Activated naive CD4-positive, alpha-beta T cell treated with anti-CD3 and anti-CD28 coated beads for 36 hours (primary cell): ENCODE data around the gene ERICH6B. TPM values are rescaled to one million over a fixed set of nuclear protein-coding genes. Genes with fewer than 3 reads are reported as not detected.

Experiments used
- CTCF ChIA-PET: fragments of 350-600 bp; sonication (Branson Sonifier 250); formaldehyde crosslinking; loops from one replicate; lab custom pipeline; 2021; ENCODE audit warnings: antibody characterized with exemption; lab: Charles Lee
- DNase-seq: peaks from one replicate; pipeline ENCODE4 v3.0.0-alpha.2; 2020
- H3K27ac Mint-ChIP-seq: one replicate; pipeline ENCODE4 v1.8.0; 2021; ENCODE audit warnings: mild to moderate bottlenecking, mixed read lengths
- H3K27me3 Mint-ChIP-seq: one replicate; pipeline ENCODE4 v1.8.0; 2021; ENCODE audit warnings: low read depth, mixed read lengths
- H3K36me3 Mint-ChIP-seq: one replicate; pipeline ENCODE4 v1.8.0; 2021; ENCODE audit warnings: low read depth, mixed read lengths
- H3K4me1 Mint-ChIP-seq: one replicate; pipeline ENCODE4 v1.8.0; 2021; ENCODE audit warnings: low read depth, mixed read lengths
- H3K4me3 Mint-ChIP-seq: one replicate; pipeline ENCODE4 v1.8.0; 2021; ENCODE audit warnings: mild to moderate bottlenecking, moderate library complexity, mixed read lengths
- H3K9me3 Mint-ChIP-seq: one replicate; pipeline ENCODE4 v1.8.0; 2021; ENCODE audit warnings: mixed read lengths
- intact Hi-C: fragments of 100-400 bp; cut with micrococcal nuclease; formaldehyde crosslinking; loops from one replicate; pipeline ENCODE4 v1.15.1; 2023
- total RNA-seq, 2 experiments: library from RNA; stranded (reverse); gene quantifications; one replicate each; pipeline ENCODE4 v1.2.3, GENCODE V29; 2021

The ERICH6B gene
- total RNA-seq, 2 experiments from 2014 or later, result not detected

GRCh38 chr13:45534604-45535003 lies 80.9 kb downstream of the ERICH6B start:
- CTCF ChIA-PET, result no interaction called here
- Mint-ChIP-seq H3K4me3 (no peak overlapping the region), H3K9me3 (no peaks in the 10 kb centered on the region), H3K27ac (no peak overlapping the region), H3K4me1 (no peaks in the 10 kb centered on the region), H3K36me3 (peaks cover 6% of the 10 kb centered on the region), H3K27me3 (no peaks in the 10 kb centered on the region)
- DNase-seq, result no peak
- intact Hi-C loops, result no loop called here

- no peak overlapping the region for H3K27ac Mint-ChIP-seq
- H3K9me3 Mint-ChIP-seq, result no peaks in the 10 kb centered on the region
- CTCF ChIA-PET, result no interaction called here
These were observed 85.8 kb downstream of the ERICH6B start for GRCh38 chr13:45529758-45530157.

GRCh38 chr13:45527699-45528462 lies 87.7 kb downstream of the ERICH6B start:
- Mint-ChIP-seq H3K9me3 (no peaks in the 10 kb centered on the region), H3K36me3 (peaks cover 22% of the 10 kb centered on the region)
- CTCF ChIA-PET, result no interaction called here

More at GRCh38 chr13:45529758-45530157, 85.8 kb downstream of the ERICH6B start:
- H3K36me3 Mint-ChIP-seq, result peaks cover 20% of the 10 kb centered on the region
- H3K4me3 Mint-ChIP-seq, result no peak overlapping the region
- no peak for DNase-seq
- intact Hi-C loops, result no loop called here
- H3K27me3 Mint-ChIP-seq, result no peaks in the 10 kb centered on the region
- H3K4me1 Mint-ChIP-seq, result no peaks in the 10 kb centered on the region

GRCh38 chr13:45522571-45522970 lies 93.0 kb downstream of the ERICH6B start:
- no peak for DNase-seq
- H3K27ac Mint-ChIP-seq, result no peak overlapping the region
- no peaks in the 10 kb centered on the region for H3K27me3 Mint-ChIP-seq
- intact Hi-C loops, result no loop called here
- H3K36me3 Mint-ChIP-seq, result peaks cover 42% of the 10 kb centered on the region
- H3K9me3 Mint-ChIP-seq, result no peaks in the 10 kb centered on the region
- CTCF ChIA-PET, result no interaction called here
- H3K4me1 Mint-ChIP-seq, result peaks cover 24% of the 10 kb centered on the region
- no peak overlapping the region for H3K4me3 Mint-ChIP-seq

More at GRCh38 chr13:45527699-45528462, 87.7 kb downstream of the ERICH6B start:
- Mint-ChIP-seq H3K27ac (no peak overlapping the region), H3K27me3 (no peaks in the 10 kb centered on the region), H3K4me3 (no peak overlapping the region), H3K4me1 (no peaks in the 10 kb centered on the region)
- intact Hi-C loops, result loop anchor here (1.0 kb wide), 1 partner anchor 46 kb away; no protein-coding TSS in a partner anchor
- DNase-seq, result no peak

- no peak overlapping the region for H3K27ac Mint-ChIP-seq
- peaks cover 41% of the 10 kb centered on the region for H3K36me3 Mint-ChIP-seq
These were observed 94.2 kb downstream of the ERICH6B start for GRCh38 chr13:45521297-45521696.

GRCh38 chr13:45519493-45519892 lies 96.0 kb downstream of the ERICH6B start:
- no peak overlapping the region for H3K4me3 Mint-ChIP-seq
- H3K27ac Mint-ChIP-seq, result peak overlapping the region; percentile 58
- DNase-seq, result no peak
- peaks cover 34% of the 10 kb centered on the region for H3K4me1 Mint-ChIP-seq
- peaks cover 33% of the 10 kb centered on the region for H3K36me3 Mint-ChIP-seq
- no peaks in the 10 kb centered on the region for H3K27me3 Mint-ChIP-seq
- intact Hi-C loops, result loop anchor here (10.0 kb wide), 1 partner anchor 475 kb away; no protein-coding TSS in a partner anchor
- CTCF ChIA-PET, result no interaction called here
- no peaks in the 10 kb centered on the region for H3K9me3 Mint-ChIP-seq

More at GRCh38 chr13:45521297-45521696, 94.2 kb downstream of the ERICH6B start:
- Mint-ChIP-seq H3K4me1 (peaks cover 33% of the 10 kb centered on the region), H3K27me3 (no peaks in the 10 kb centered on the region), H3K9me3 (no peaks in the 10 kb centered on the region), H3K4me3 (no peak overlapping the region)
- intact Hi-C loops, result no loop called here
- CTCF ChIA-PET, result no interaction called here
- DNase-seq, result no peak

GRCh38 chr13:45518525-45519245 lies 96.9 kb downstream of the ERICH6B start:
- Mint-ChIP-seq H3K9me3 (no peaks in the 10 kb centered on the region), H3K36me3 (peaks cover 33% of the 10 kb centered on the region), H3K4me1 (peaks cover 34% of the 10 kb centered on the region), H3K4me3 (no peak overlapping the region), H3K27me3 (no peaks in the 10 kb centered on the region), H3K27ac (peak overlapping the region; percentile 48)
- DNase-seq, result peak; percentile 27
- CTCF ChIA-PET, result interaction anchor here (0.6 kb wide), 2 partner anchors 53 to 157 kb away, joined by 3 to 4 read pairs; no protein-coding TSS in a partner anchor
- intact Hi-C loops, result loop anchor here (10.0 kb wide), 1 partner anchor 474 kb away; no protein-coding TSS in a partner anchor

GRCh38 chr13:45516757-45517156 lies 98.8 kb downstream of the ERICH6B start:
- Mint-ChIP-seq H3K4me1 (peaks cover 37% of the 10 kb centered on the region), H3K36me3 (peaks cover 35% of the 10 kb centered on the region), H3K9me3 (no peaks in the 10 kb centered on the region), H3K4me3 (no peak overlapping the region), H3K27ac (no peak overlapping the region), H3K27me3 (no peaks in the 10 kb centered on the region)
- intact Hi-C loops, result loop anchor here (10.0 kb wide), 1 partner anchor 472 kb away; no protein-coding TSS in a partner anchor
- CTCF ChIA-PET, result interaction anchor here (0.6 kb wide), 1 partner anchor 72 kb away, joined by 3 read pairs; no protein-coding TSS in a partner anchor
- no peak for DNase-seq

- intact Hi-C loops, result loop anchor here (10.0 kb wide), 1 partner anchor 467 kb away; no protein-coding TSS in a partner anchor
- H3K4me1 Mint-ChIP-seq, result peaks cover 12% of the 10 kb centered on the region
- CTCF ChIA-PET, result interaction anchor here (0.7 to 1.8 kb wide), 6 partner anchors 13 to 809 kb away, joined by 3 to 6 read pairs (median 4); no protein-coding TSS in a partner anchor
- DNase-seq, result no peak
- no peaks in the 10 kb centered on the region for H3K27me3 Mint-ChIP-seq
- H3K36me3 Mint-ChIP-seq, result peaks cover 10% of the 10 kb centered on the region
- H3K4me3 Mint-ChIP-seq, result no peak overlapping the region
- H3K9me3 Mint-ChIP-seq, result no peaks in the 10 kb centered on the region
- peak overlapping the region; percentile 40 for H3K27ac Mint-ChIP-seq
These were observed 103.4 kb downstream of the ERICH6B start for GRCh38 chr13:45512098-45512496.

GRCh38 chr13:45511310-45512097 lies 104.0 kb downstream of the ERICH6B start:
- no peak overlapping the region for H3K27ac Mint-ChIP-seq
- H3K4me1 Mint-ChIP-seq, result peaks cover 8% of the 10 kb centered on the region
- peak; percentile 30 for DNase-seq
- CTCF ChIA-PET, result interaction anchor here (0.6 to 1.8 kb wide), 7 partner anchors 14 to 810 kb away, joined by 3 to 6 read pairs (median 4); no protein-coding TSS in a partner anchor
- peaks cover 13% of the 10 kb centered on the region for H3K36me3 Mint-ChIP-seq
- H3K9me3 Mint-ChIP-seq, result no peaks in the 10 kb centered on the region
- no peak overlapping the region for H3K4me3 Mint-ChIP-seq
- no peaks in the 10 kb centered on the region for H3K27me3 Mint-ChIP-seq
- intact Hi-C loops, result loop anchor here (1.0 to 10.0 kb wide), 4 partner anchors 140 to 809 kb away; no protein-coding TSS in a partner anchor

- no peak for DNase-seq
- H3K4me1 Mint-ChIP-seq, result peaks cover 4% of the 10 kb centered on the region
- CTCF ChIA-PET, result interaction anchor here (0.6 to 1.1 kb wide), 3 partner anchors 27 to 295 kb away, joined by 3 read pairs; no protein-coding TSS in a partner anchor
- H3K4me3 Mint-ChIP-seq, result no peak overlapping the region
- peaks cover 16% of the 10 kb centered on the region for H3K36me3 Mint-ChIP-seq
- no peaks in the 10 kb centered on the region for H3K27me3 Mint-ChIP-seq
- intact Hi-C loops, result loop anchor here (1.0 to 10.0 kb wide), 4 partner anchors 139 to 810 kb away; no protein-coding TSS in a partner anchor
- H3K9me3 Mint-ChIP-seq, result no peaks in the 10 kb centered on the region
- peak overlapping the region; percentile 37 for H3K27ac Mint-ChIP-seq
These were observed 104.9 kb downstream of the ERICH6B start for GRCh38 chr13:45510672-45511071.
